GM19455 (cell line): ENCODE measurements around the gene SLC22A3.

Experiments
- ATAC-seq: cut with Tn5 transposase; IDR thresholded peaks from one replicate; pipeline ENCODE4 v1.9.1; 2021; ENCODE audit not compliant: unreplicated experiment

Gene SLC22A3

GRCh38 chr6:160333841-160334240, 14.3 kb upstream of the SLC22A3 start:
- ATAC-seq = no peak

- no peak for ATAC-seq
Measured at GRCh38 chr6:160336200-160336599, 12.0 kb upstream of the SLC22A3 start.

DNA sequence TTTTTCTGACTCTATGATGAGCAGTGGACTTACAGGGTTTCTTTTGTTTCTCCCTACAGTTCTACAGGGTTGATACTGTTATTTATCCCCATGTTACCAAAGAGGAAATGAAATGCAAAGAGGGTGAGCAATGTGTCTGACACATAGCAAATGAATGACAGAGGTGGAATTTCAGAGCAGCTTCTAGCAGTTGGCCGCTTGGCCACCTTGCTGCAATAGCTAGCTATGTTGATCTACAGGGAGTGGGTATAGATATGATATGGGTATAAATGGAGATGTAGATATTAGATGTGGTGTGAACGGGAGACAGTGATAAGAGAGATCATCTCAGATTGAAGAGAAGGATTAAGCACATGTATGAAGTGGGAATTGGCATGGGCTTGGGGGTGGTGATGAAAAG, 10.9 kb upstream of the SLC22A3 start:
- no peak for ATAC-seq

DNA sequence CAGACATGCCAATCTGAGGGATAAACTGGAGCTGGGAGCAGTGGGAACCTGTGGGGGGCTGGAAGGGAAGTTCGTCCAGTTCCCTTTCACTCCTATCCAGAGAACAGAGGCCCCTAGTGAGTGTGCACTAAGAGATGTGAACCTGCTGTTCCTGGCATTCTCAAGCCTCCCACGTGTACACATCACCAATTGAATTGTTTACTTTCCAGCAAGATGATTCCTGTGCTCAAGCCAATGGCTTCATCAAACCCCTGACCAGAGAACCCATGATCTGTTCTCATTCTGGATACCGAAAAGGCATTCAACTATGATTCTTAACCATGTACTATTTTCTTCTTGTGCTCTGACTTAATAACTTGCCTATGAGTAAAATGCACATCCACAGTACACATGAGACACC, 10.2 kb upstream of the SLC22A3 start:
- no peak for ATAC-seq

DNA sequence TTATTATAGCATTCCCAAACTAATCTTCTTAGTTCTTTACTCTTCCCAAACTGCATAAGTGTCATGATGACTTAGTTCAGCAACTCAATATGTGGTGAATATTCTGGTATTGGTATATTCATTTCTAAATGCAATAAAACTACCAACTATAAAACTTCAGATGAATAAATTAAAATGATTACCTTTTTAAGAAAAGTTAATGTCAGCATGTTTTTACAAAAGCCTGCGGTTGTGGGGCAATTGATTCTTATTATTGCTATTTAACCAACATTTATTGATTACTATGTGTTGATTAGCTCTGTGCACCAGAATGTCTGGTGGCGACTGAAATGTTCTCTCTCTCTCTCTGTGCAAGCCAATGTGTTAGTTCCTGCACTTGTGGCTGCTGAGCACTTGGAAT, 5.0 kb upstream of the SLC22A3 start:
- ATAC-seq = no peak

DNA sequence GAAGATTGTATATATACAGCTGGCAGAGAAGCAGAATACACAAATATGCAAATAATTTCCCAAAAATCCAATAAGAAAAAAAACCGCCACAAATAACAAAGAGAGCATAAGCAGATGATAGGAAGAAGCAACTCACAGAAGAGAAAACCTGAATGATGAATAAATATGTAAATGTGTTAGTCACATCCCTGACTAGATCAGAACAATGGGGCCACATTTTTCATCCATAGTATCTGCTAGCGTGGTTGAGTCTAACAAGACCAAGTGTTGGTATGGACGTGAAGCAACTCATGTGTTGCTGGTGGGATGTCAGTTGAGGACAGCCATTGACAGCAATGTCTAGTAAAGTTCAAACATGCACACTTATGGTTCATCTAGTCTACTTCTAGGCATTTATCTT, 3.9 kb upstream of the SLC22A3 start:
- no peak for ATAC-seq

GRCh38 chr6:160347259-160348222, 637 bp upstream of the SLC22A3 start:
- ATAC-seq = no peak

DNA sequence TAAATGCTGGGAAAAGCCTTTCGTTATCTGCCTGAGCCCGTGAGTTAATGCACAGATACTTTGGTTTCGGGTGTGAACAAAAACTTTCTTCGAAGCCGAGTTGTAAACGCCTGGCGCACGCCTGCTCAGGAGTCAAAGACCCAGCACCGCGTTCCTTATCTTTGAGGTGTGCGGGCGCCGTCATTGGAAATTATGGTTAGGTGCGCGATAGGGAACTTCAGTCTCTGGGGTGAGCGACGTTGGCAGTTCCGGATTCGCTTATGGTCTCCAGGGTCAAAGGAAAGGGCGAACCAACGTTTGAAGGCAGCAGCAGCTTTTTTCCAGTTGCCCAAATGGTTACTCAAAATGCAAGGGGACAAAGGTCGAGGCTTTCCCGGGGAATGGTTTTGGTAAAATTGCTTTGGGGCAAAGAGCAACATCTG, 853 bp downstream of the SLC22A3 start:
- ATAC-seq = no peak

DNA sequence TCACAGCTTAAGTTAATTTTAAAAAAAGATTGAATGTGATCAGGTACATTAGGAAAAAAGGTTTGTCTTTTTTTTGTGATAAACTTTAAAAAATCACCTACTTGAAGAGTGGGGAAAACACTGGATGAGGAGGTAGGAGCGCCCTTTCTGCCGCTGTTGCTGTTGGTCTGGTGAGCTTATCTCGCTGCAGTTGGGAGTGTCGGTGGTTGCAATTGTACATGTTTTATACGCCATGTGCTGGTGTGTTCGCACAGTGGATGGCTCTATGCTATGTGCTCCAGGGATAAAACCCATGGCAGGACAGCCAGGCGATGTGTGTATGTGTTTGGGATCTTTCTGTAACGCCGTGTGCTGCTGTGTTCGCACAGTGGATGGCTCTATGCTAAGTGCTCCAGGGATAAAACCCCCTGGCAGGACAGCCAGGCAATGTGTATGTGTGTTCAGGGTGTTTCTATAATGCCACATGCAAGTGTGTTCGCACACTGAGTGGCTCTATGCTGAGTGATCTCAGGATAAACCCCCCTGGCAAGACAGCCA, 1.7 kb downstream of the SLC22A3 start:
- ATAC-seq = no peak

- no peak for ATAC-seq
Measured at GRCh38 chr6:160353950-160354496, 5.8 kb downstream of the SLC22A3 start.

DNA sequence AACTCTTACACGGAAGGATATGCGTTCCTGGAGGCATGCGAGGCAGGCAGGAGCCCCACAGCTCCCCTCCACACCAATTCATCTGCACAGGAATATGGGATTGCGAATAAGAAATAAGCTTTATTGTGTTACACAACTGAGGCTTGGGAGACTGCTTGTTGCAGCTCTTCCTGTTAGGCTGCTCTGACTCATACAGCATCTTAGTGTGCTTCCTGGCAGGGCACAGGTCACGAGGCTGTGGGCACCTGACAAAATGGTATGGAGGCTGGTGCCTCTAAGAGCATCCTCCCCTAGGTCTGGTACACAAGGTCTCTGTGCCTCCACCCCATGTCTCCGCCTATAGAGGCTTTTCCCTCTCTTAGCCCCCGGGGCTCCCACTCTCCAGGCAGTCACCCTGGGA, 6.8 kb downstream of the SLC22A3 start:
- ATAC-seq = no peak

DNA sequence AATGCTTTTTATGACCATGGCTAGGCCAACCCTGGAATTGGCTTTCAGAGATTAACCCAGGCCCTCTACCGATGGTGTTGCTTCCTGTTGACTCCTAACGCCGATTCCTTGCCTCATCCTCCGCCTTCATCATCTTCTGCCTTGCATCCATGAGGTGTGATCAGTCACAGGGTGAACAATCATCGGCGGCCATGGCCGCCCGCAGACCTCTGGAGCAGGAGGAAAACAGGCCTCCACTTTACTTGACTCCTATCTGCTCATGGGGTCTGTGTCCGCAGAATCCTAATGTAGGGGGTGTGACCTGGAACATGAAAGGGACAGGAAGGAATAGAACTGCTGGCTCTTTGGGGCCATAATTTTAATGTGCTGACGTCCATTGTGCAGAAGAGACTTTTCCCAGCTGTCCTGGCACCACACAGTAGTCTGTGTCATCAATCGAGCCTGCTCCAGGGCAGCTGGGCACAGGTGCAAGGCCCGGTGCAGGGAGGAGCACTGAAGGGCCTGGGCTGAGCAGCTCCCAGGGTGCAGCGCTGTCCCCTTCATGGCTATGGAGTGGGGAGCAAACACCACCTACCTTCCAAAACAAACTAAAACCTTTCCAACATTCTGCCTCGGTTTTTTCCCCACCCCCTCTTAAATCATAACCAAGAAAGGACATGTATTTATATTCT, 8.0 kb downstream of the SLC22A3 start:
- no peak for ATAC-seq

DNA sequence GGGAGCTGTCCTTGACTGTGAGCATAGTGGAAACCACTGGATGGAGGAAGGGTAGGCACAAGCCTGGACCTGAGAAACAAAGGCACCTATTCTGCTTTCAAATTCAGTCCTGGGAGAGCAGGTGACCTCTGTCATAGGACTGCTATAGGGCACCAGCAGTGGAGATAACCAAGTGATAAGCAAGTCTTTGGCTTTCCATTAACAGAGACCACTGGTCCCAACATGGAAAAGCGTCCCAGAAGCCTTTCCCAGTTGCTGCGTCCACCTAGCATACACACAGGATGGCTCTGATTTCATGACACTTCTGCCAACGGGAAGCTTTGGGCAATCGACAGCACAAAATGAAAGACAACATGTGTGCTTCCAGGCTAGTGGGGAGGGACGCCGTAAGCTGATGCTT, 8.9 kb downstream of the SLC22A3 start:
- no peak for ATAC-seq

GRCh38 chr6:160358225-160359119, 10.3 kb downstream of the SLC22A3 start:
- ATAC-seq = no peak

- ATAC-seq = no peak
Measured at GRCh38 chr6:160360955-160361354, 12.8 kb downstream of the SLC22A3 start.

GRCh38 chr6:160362556-160362955, 14.4 kb downstream of the SLC22A3 start:
- no peak for ATAC-seq

GRCh38 chr6:160363016-160363996, 15.1 kb downstream of the SLC22A3 start:
- ATAC-seq = no peak

DNA sequence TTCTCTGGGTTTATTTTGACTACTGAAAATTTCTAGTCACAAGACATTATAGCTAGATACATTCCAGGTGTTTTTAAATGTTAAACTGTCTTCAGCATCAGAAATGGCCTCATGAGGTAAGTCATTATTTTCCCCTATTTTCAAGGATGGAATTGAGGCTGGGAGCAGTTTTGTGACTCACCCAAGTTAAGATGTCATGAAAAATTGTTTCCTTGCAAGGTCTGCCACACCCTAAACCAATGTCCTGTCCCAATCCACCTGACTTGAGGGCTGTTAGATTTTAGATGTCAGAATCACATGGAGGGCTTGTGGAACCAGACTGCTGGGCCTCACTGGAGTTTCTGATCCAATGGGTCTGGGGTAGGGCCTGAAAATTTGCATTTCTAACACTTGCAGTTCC, 16.9 kb downstream of the SLC22A3 start:
- no peak for ATAC-seq

- no peak for ATAC-seq
Measured at GRCh38 chr6:160367798-160368547, 19.8 kb downstream of the SLC22A3 start.
